ENCODE data around the gene RADIL.

GRCh38 chr7:4929005-4929404, 45.5 kb upstream of the RADIL start:
- TF ChIP-seq CTCF (IDR thresholded peaks at IDR 0.05; ENCODE audit: low read depth, low read length) (no peak), EZH2phosphoT487 (IDR thresholded peaks at IDR 0.05; ENCODE audit: low read depth) (no peak)

Measured in OCI-LY3 (cell line).